ENCODE results near the gene FOLR2.
"Not testable (repeated sequence)": the region's sequence is repeated elsewhere in the genome, so short reads cannot be mapped to it uniquely, and the experiment has no call there.

Gene FOLR2

GRCh38 chr11:72204886-72205285, 11.7 kb upstream of the FOLR2 start:
- no peak for DNase-seq (ENCODE audit: low read depth in 2 of 3, low spot score in 2 of 3)

DNA sequence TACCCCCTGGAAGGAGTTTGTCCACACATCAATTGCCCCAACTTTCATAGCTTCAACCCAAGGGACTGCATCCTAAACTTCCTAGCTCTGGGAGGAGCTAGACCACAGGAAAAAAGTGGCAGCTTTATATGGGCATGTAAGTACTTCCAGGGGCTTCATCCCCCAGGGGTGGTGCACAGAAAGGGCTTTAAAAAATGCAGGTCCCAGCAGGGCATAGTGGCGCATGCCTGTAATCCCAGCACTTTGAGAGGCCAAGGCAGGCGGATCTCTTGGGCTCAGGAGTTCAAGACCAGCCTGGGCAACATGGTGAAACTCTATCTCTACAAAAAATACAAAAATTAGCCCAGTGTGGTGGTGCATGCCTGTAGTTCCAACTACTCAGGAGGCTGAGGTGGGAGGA, 9.8 kb upstream of the FOLR2 start:
- DNase-seq (ENCODE audit: low read depth in 2 of 3, low spot score in 2 of 3): not testable (repeated sequence)

DNA sequence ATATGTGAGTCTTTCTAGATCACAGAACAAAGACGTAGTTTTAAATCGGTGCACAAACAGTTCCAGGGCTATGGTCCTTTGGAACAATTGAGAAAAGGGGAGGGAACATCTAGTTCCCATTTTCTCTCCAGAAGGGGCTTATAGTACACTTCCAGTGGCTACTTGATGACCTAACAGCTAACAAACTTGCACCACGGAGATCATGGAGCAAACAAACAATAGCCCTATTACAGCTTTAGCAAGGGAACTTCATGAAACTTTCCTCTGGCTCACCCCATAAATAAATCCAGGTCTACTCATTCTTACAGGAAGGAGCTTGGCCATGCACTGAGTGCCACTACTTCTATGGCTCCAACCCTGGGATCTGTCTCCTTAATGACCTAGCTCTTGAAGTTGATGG, 8.3 kb upstream of the FOLR2 start:
- no peak for DNase-seq (ENCODE audit: low read depth in 2 of 3, low spot score in 2 of 3)

GRCh38 chr11:72209101-72209500, 7.5 kb upstream of the FOLR2 start:
- DNase-seq (ENCODE audit: low read depth in 2 of 3, low spot score in 2 of 3): no peak

DNA sequence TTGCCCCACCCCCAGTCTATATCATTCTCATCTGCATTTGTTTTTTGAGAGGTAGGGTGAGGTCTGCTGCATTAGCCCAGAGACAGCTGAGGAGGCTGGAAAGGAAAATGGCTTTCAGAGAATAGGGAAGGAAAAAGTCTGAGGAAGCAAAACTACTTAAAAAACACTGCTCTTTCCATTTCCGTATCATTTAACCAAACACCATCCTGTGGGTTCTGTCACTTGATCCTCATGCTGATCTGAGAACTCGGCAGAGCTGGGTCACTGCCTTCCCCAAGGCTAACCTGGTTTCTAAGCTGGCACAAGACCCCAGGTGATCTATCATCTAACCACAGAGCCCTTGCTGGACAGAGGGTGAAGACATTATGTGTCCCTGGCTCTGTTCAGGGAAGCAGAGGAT, 1.2 kb downstream of the FOLR2 start:
- no peak for DNase-seq (ENCODE audit: low read depth in 2 of 3, low spot score in 2 of 3)

DNA sequence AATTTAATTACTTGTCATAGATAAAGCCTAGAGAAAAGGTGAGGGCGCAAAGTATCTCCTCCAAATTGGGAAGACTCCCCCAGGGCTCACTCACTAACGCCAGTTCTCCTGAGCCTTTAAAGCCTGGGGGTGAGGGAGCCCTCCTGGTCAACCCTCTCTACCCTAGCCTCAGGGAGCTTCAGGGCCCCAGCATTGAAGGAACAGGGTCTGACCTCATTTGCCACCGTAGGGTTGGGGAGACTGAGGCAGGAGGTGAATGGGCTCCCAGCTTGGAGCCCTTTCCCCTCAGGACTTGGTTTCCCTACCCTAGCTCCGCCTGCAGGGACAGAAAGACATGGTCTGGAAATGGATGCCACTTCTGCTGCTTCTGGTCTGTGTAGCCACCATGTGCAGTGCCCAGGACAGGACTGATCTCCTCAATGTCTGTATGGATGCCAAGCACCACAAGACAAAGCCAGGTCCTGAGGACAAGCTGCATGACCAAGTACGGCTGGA, 1.7 kb downstream of the FOLR2 start:
- DNase-seq (ENCODE audit: low read depth in 2 of 3, low spot score in 2 of 3): no peak

DNA sequence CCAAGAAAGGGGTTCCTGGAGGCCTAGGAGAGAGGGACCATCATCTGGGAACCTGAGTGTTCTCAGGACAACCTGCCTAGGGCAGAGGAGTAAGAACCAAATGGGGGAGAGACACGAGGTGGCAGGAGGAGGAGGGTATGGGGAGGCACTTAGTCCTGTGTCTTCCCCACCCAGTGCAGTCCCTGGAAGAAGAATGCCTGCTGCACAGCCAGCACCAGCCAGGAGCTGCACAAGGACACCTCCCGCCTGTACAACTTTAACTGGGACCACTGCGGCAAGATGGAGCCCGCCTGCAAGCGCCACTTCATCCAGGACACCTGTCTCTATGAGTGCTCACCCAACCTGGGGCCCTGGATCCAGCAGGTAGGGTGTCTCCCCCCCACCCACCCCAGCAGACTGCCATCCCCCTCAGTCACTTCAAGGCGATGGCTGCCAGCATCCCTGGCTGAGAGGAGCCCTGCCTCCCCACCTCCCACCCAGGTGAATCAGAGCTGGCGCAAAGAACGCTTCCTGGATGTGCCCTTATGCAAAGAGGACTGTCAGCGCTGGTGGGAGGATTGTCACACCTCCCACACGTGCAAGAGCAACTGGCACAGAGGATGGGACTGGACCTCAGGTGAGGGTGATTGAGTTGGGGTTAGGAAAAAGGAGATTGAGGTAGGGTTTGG, 4.2 kb downstream of the FOLR2 start:
- no peak for DNase-seq (ENCODE audit: low read depth in 2 of 3, low spot score in 2 of 3)

DNA sequence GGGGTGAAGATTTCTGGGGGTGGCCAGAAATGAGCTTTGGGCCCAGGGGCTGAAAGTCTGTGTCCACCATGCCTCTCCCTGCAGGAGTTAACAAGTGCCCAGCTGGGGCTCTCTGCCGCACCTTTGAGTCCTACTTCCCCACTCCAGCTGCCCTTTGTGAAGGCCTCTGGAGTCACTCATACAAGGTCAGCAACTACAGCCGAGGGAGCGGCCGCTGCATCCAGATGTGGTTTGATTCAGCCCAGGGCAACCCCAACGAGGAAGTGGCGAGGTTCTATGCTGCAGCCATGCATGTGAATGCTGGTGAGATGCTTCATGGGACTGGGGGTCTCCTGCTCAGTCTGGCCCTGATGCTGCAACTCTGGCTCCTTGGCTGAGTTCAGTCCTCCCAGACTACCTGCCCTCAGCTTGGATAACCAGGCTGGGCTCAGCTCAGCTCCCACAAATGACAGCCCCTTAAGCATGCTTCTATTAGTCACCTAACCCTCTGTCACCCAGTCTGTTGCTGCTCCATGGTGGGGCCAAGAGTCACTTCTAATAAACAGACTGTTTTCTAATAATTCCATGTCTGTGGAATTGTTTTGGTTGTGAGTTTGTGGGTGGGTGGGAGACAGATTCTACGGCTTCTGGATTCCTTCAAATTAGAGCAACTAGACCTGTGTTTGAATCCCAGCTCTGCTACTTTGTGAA, 4.9 kb downstream of the FOLR2 start:
- no peak for DNase-seq (ENCODE audit: low read depth in 2 of 3, low spot score in 2 of 3)

GRCh38 chr11:72222106-72222891, 5.7 kb downstream of the FOLR2 start:
- DNase-seq (ENCODE audit: low read depth in 2 of 3, low spot score in 2 of 3): no peak

DNA sequence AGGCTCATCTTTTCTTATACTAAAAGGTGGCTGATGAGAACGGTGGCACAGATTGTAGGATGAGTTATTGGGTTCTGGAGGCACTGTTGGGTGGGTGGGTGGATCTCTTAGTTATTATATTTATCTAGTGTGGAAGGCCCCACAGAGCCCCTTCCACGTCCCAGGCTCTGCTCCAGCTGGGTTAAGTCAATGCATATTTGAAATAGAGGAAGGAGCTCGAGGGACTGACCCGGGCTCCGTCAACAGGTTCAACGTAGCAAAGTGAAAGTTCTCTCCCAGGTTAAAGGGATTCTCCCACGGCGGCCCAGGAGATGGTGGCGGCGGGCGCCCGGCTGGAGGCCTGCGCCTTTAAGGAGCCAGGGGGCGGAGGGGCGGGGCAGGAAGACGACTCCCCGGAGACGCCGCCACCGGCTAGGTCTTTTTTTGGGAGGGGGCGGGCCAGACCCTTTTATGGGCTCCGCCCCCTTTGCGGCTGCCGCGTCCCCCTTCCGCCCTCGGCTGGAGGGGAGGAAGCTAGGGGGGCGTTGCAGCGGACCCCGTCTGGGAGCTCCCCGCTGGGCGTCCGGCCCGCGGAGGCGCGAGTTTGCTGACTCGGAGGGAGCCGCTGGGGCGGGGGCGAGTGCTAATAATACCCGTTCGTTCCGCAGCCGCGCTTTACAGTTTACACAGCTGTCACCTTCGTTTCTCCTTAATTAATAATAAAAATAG, 6.5 kb downstream of the FOLR2 start:
- peak; percentile 80 to 86 (median 81) for DNase-seq (ENCODE audit: low read depth in 2 of 3, low spot score in 2 of 3)

GRCh38 chr11:72223615-72224563, 7.3 kb downstream of the FOLR2 start:
- peak in 2 of 3 experiments; percentile 38 to 44 for DNase-seq (ENCODE audit: low read depth in 2 of 3, low spot score in 2 of 3)

DNA sequence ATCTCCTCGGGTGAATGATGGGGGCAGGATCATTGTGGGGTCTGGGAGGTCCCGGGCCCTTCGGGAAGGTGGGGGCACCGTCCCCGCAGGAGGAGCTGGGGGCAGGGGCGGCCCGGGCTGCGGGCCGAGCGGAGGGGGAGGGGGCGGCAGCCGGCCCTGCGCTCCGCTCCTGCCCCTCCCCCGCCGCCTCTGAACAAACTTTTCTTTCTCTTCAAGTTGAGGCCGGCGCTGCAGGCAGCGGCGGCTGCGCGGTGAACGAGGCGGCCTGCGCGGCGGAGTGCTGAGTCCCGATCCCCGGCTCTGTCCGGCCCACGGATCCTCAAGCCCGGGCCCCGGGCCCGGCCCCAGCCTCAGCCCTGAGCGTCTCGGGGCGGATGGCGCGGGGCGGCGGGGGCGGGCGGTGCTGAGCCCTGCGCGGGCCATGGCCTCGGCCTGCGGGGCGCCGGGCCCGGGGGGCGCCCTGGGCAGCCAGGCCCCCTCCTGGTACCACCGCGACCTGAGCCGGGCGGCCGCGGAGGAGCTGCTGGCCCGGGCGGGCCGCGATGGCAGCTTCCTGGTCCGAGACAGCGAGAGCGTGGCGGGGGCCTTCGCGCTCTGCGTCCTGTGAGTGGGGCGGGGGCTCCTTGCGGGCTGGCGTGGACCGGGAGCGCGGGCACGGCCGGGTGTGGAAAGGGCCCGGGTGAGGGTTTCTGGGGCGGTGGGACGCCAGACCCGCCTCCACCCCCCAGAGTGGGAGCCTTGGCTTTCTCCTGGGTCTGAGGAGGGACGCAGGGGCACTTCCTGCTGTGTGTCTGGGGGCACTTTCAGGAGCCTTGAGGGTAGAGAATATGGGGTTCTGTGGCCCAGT, 8.2 kb downstream of the FOLR2 start, which contains the start of gene INPPL1:
INPPL1 (plus strand) TSS at position 204 of the 847 bp plus-strand sequence; CDS start at position 422, 218 bp downstream.
- DNase-seq (ENCODE audit: low read depth in 2 of 3, low spot score in 2 of 3): no peak

- no peak for DNase-seq (ENCODE audit: low read depth in 2 of 3, low spot score in 2 of 3)
These were observed 8.9 kb downstream of the FOLR2 start for GRCh38 chr11:72225411-72225951.

GRCh38 chr11:72226701-72227100, 10.1 kb downstream of the FOLR2 start:
- DNase-seq (ENCODE audit: low read depth in 2 of 3, low spot score in 2 of 3): no peak

DNA sequence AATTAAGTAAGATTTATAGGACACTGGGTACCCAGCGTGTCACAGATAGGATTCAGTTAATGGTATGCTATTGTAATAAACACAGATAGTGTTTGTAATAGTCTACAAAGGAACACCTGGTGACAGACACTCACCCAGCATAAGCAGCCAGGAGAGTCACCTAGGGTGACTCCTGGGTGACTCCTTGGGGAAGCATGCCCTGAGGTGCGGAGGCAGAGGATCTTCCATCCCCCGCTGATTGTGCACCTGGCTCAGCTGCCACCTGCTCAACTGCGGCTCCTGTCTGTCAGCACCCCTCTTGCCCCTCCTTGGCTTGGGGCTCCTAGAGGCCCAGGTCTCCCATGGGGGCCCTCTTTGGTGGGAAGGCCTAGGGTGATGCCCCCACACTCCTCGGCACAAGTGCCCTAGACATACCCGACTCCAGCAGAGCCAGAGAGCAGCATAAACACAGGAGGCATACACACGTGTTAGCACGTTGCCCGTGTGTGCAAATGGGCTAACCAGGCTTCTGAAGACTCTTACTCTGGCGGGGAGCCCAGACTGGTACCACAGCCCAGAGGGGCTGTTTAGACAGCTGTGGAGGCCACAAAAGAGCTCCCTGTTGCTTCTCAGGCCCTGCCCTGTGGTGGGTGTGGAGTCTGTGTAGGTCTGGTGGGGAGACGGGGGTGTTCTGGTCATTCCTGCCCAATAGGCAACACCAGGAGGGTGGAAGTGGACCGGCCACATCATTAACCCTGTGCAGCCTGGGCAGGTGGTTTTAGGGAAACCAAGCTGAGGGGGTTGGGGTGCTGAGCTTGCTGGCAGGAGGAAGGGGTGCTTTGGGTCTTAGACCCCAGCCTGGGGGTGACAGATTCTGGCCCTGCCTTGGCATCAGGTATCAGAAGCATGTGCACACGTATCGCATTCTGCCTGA, 11.0 kb downstream of the FOLR2 start:
- no peak for DNase-seq (ENCODE audit: low read depth in 2 of 3, low spot score in 2 of 3)

- DNase-seq (ENCODE audit: low read depth in 2 of 3, low spot score in 2 of 3): no peak
These were observed 11.7 kb downstream of the FOLR2 start for GRCh38 chr11:72228229-72228843.

DNA sequence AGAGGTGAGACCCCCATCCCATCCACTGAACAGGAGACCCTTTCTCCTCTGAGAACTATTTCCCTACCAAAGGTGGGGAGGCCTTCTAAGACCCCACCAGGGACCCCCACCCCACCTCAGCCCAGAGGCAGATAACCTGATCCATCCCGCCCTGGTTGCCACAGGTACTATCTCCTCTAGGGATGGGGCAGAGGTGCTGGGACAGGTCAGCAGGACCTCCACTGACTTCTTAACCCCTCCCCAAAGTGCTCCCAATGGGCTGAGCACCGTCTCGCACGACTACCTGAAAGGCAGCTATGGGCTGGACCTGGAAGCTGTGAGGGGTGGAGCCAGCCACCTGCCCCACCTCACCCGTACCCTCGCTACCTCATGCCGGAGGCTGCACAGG, 12.2 kb downstream of the FOLR2 start:
- no peak for DNase-seq (ENCODE audit: low read depth in 2 of 3, low spot score in 2 of 3)

Data from activated CD8-positive, alpha-beta memory T cell treated with anti-CD3 and anti-CD28 coated beads for 48 hours (primary cell).